Activated CD4-positive, alpha-beta T cell treated with anti-CD3 and anti-CD28 coated beads, Interleukin-2, amount 10 ng/mL, durations not matched to agents 24 days and 14 days (primary cell): Measurements from ENCODE around the gene PRR14L. TPM values are rescaled to one million over a fixed set of nuclear protein-coding genes. Genes with fewer than 3 reads are reported as not detected.
"Not testable (repeated sequence)": the region's sequence is repeated elsewhere in the genome, so short reads cannot be mapped to it uniquely, and the experiment has no call there.

Experiments used
- DNase-seq: peaks from one replicate; pipeline ENCODE4 v3.0.0; 2022
- H3K27ac Mint-ChIP-seq: one replicate; pipeline ENCODE4 v1.8.0; 2022; ENCODE audit warnings: mild to moderate bottlenecking, mixed read lengths
- H3K27me3 Mint-ChIP-seq: one replicate; pipeline ENCODE4 v1.8.0; 2022; ENCODE audit warnings: mixed read lengths
- H3K36me3 Mint-ChIP-seq: one replicate; pipeline ENCODE4 v1.8.0; 2022; ENCODE audit warnings: low read depth, mild to moderate bottlenecking, mixed read lengths
- H3K4me1 Mint-ChIP-seq: one replicate; pipeline ENCODE4 v1.8.0; 2021; ENCODE audit warnings: mixed read lengths
- H3K4me3 Mint-ChIP-seq: one replicate; pipeline ENCODE4 v1.8.0; 2022; ENCODE audit warnings: mild to moderate bottlenecking, moderate library complexity, mixed read lengths
- H3K9me3 Mint-ChIP-seq: one replicate; pipeline ENCODE4 v1.8.0; 2021; ENCODE audit warnings: mixed read lengths
- intact Hi-C: fragments of 100-400 bp; cut with micrococcal nuclease; formaldehyde crosslinking; loops from one replicate; pipeline ENCODE4 v1.15.1; 2023
- total RNA-seq: library from RNA; stranded (reverse); gene quantifications from 2 replicates; pipeline ENCODE4 v1.2.3, GENCODE V29; 2022

The PRR14L gene
- total RNA-seq, 1 donor from 2014 or later = 61.0 TPM

GRCh38 chr22:31732089-31732829 lies 17.7 kb downstream of the PRR14L start:
- Mint-ChIP-seq H3K4me3 (no peak overlapping the region), H3K36me3 (peaks cover 34% of the 10 kb centered on the region), H3K27me3 (no peaks in the 10 kb centered on the region), H3K9me3 (no peaks in the 10 kb centered on the region), H3K27ac (no peak overlapping the region), H3K4me1 (peaks cover 14% of the 10 kb centered on the region)
- no peak for DNase-seq
- intact Hi-C loops = no loop called here

DNA sequence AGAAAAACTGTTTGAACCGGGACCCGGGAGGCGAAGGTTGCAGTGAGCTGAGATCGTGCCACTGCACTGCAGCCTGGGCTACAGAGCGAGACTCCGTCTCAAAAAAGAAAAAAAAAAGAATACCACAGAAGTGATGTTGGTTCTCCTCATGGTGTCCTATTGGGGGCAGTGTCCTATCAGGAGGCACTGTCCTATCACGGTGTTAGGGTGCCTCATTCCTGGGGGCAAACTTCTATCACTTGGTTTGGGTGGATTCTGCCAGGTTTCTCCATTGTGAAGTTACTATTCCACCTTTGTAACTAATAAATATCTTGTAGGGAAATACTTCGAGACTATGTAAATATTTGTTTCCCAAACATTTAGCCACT lies 19.6 kb downstream of the PRR14L start:
- intact Hi-C loops = no loop called here
- Mint-ChIP-seq H3K4me1 (peaks cover 14% of the 10 kb centered on the region), H3K36me3 (peaks cover 30% of the 10 kb centered on the region), H3K27ac (no peak overlapping the region), H3K27me3 (no peaks in the 10 kb centered on the region), H3K9me3 (no peaks in the 10 kb centered on the region), H3K4me3 (no peak overlapping the region)
- DNase-seq = no peak

DNA sequence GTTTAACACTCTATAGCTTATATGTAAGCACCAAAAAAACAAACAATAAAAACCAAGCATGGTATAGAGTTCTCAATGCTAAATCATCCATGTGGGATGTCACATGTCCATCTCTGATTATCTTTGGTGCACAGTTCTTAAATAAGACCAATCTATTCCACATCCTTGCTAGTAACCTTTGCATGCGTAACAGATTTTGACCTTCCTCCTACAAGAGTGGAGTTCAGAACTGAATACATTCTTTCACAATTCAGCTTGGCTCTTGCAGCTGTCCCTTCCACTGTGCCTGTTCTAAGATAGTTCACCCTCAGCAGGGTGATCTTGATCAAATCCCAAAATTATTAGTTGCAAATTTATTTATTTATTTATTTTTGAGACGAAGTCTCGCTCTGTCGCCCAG lies 21.1 kb downstream of the PRR14L start:
- no peak overlapping the region for H3K4me3 Mint-ChIP-seq
- DNase-seq = no peak
- intact Hi-C loops = no loop called here
- H3K27me3 Mint-ChIP-seq = no peaks in the 10 kb centered on the region
- no peak overlapping the region for H3K27ac Mint-ChIP-seq
- peaks cover 29% of the 10 kb centered on the region for H3K36me3 Mint-ChIP-seq
- H3K9me3 Mint-ChIP-seq = no peaks in the 10 kb centered on the region
- H3K4me1 Mint-ChIP-seq = peaks cover 10% of the 10 kb centered on the region

- intact Hi-C loops = no loop called here
- no peak for DNase-seq
- Mint-ChIP-seq H3K27ac (no peak overlapping the region), H3K4me1 (peaks cover 2% of the 10 kb centered on the region), H3K27me3 (no peaks in the 10 kb centered on the region), H3K36me3 (peaks cover 29% of the 10 kb centered on the region), H3K9me3 (no peaks in the 10 kb centered on the region), H3K4me3 (no peak overlapping the region)
Observed at GRCh38 chr22:31726692-31727091, 23.2 kb downstream of the PRR14L start.

DNA sequence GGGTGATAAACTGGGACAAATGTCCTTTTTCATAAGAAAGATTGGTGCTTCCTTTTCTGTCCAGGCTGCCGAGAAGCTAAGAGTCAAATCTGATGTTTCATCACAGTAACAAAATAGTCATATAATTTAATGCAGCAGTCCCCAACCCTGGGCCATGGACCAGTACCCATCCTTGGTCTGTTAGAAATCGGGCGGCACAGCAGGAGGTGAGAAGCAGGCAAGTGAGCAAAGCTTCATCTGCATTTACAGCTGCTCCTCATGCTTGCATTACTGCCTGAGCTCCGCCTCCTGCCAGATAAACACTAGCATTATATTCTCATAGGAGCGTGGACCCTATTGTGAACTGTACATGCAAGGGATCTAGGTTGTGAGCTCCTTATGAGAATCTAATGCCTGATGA lies 26.2 kb downstream of the PRR14L start:
- no peaks in the 10 kb centered on the region for H3K27me3 Mint-ChIP-seq
- DNase-seq = no peak

DNA sequence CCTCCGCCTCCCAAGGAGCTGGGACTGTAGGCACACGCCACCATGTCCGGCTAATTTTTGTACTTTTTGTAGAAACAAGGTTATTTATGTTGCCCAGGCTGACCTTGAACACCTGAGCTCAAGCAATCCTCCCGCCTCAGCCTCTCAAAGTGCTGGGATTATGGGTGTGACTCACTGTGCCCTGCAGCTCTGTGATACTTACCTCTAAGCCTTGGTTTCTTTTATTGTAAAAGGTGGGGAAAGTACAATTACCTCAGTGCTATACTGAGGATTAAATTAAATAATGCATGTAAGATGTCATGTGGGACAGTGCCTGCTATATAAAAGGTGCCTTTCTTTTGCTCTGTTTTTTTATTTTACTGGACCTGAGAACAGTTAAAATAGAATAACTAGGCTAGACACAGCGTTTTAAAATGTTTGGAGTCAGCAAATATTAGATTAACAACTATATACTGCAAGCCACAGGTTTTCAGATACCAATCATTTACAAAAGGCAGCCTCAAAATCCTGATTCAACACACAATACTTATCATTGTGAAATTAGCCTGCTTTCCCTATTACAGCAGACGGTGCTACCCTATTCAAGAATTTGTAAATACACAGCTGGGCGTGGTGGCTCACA lies 30.0 kb downstream of the PRR14L start:
- Mint-ChIP-seq H3K27me3 (no peaks in the 10 kb centered on the region), H3K27ac (no peak overlapping the region), H3K4me3 (no peak overlapping the region), H3K9me3 (no peaks in the 10 kb centered on the region), H3K4me1 (no peaks in the 10 kb centered on the region), H3K36me3 (peaks cover 57% of the 10 kb centered on the region)
- DNase-seq = no peak
- intact Hi-C loops = no loop called here

More for the DNA sequence above, 26.2 kb downstream of the PRR14L start:
- Mint-ChIP-seq H3K9me3 (no peaks in the 10 kb centered on the region), H3K4me1 (peaks cover 2% of the 10 kb centered on the region), H3K27ac (no peak overlapping the region), H3K4me3 (no peak overlapping the region), H3K36me3 (peaks cover 40% of the 10 kb centered on the region)
- intact Hi-C loops = no loop called here

DNA sequence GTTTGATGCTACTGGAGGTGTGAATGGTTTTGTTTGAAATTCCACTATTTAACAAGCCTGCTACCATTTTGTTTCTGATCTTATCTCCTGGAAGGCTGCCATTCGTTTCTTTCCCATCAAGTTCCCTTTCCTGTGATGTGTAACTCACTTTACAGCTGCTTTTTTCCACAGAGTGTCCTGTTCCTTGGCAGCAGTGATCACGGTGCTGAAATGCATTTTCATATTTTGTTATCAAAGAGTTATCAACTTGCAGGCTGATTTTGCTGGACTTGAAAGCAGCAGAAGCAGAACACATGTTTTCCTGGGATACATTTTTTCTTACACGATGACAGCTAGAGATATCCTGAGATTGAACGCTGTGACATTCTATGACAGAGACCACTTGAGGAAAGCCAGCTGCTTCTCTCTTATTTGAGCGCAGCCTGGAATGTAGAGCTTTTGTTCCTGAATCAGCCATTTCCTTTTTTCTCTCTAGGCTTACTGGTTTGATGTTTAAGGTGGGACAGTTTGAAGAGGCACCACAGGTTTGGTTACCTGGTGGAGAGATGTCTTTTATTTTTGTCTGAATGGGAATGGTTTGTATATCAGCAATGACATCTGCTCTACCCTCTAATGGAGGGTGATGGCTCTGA lies 34.7 kb downstream of the PRR14L start:
- H3K9me3 Mint-ChIP-seq = no peaks in the 10 kb centered on the region
- no peaks in the 10 kb centered on the region for H3K4me1 Mint-ChIP-seq
- H3K27ac Mint-ChIP-seq = no peak overlapping the region
- intact Hi-C loops = no loop called here
- peaks cover 66% of the 10 kb centered on the region for H3K36me3 Mint-ChIP-seq
- DNase-seq = no peak
- H3K4me3 Mint-ChIP-seq = no peak overlapping the region
- no peaks in the 10 kb centered on the region for H3K27me3 Mint-ChIP-seq

GRCh38 chr22:31711226-31711625 lies 38.7 kb downstream of the PRR14L start:
- H3K9me3 Mint-ChIP-seq, intact Hi-C loops, DNase-seq, H3K27ac Mint-ChIP-seq, H3K27me3 Mint-ChIP-seq, H3K4me1 Mint-ChIP-seq, H3K4me3 Mint-ChIP-seq: not testable (repeated sequence)
- H3K36me3 Mint-ChIP-seq = peaks cover 50% of the 10 kb centered on the region

DNA sequence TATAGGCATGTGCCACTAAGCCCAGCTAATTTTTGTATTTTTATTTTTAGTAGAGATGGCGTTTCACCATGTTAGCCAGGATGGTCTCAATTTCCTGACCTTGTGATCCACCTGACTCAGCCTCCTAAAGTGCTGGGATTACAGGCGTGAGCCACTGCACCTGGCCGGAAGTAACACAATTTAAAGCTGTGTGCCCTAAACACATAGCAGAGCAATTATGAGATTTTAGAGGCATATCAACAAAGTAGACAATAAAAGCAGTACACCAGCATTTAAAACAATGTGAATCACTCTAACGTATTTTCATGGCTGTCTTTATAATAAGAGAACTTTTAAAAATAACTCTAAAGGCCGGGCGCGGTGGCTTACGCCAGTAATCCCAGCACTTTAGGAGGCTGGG lies 42.4 kb downstream of the PRR14L start:
- H3K36me3 Mint-ChIP-seq = peaks cover 39% of the 10 kb centered on the region
- no peak for DNase-seq
- no peaks in the 10 kb centered on the region for H3K9me3 Mint-ChIP-seq
- intact Hi-C loops = no loop called here
- peaks cover 3% of the 10 kb centered on the region for H3K4me1 Mint-ChIP-seq
- H3K4me3 Mint-ChIP-seq = no peak overlapping the region
- H3K27ac Mint-ChIP-seq = no peak overlapping the region
- H3K27me3 Mint-ChIP-seq = no peaks in the 10 kb centered on the region

DNA sequence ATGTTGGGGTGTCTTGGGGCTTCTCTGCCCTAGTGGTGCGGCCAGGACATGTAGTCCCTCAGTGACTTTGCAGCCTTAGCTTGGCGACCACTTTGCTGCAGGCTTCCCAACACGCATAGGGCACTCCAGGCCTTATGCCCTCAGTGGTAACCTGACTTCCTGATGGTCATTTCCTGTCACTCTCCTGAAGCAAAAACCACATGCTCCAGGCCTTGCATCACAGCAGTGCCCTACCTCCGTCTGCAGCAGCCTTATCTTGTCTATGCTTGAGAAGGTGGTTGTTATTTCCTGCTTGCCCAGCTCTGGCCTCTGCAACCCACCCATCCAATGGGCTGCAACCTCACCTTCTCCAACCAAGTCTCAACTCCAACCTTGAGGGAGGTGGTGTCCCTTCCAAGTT lies 54.5 kb downstream of the PRR14L start:
- Mint-ChIP-seq H3K9me3 (no peaks in the 10 kb centered on the region), H3K4me3 (no peak overlapping the region), H3K4me1 (peaks cover 24% of the 10 kb centered on the region), H3K27me3 (no peaks in the 10 kb centered on the region), H3K27ac (peak overlapping the region; percentile 34), H3K36me3 (peaks cover 54% of the 10 kb centered on the region)
- DNase-seq = no peak
- intact Hi-C loops = no loop called here

GRCh38 chr22:31694046-31694445 lies 55.9 kb downstream of the PRR14L start:
- H3K9me3 Mint-ChIP-seq, intact Hi-C loops, DNase-seq, H3K4me3 Mint-ChIP-seq, H3K27me3 Mint-ChIP-seq, H3K27ac Mint-ChIP-seq: not testable (repeated sequence)
- H3K4me1 Mint-ChIP-seq = peaks cover 24% of the 10 kb centered on the region
- peaks cover 50% of the 10 kb centered on the region for H3K36me3 Mint-ChIP-seq

- Mint-ChIP-seq H3K27me3 (no peaks in the 10 kb centered on the region), H3K36me3 (peaks cover 51% of the 10 kb centered on the region), H3K4me1 (peaks cover 24% of the 10 kb centered on the region), H3K27ac (peak overlapping the region; percentile 85), H3K9me3 (no peaks in the 10 kb centered on the region), H3K4me3 (peak overlapping the region; percentile 52)
- DNase-seq = peak; percentile 78
- intact Hi-C loops = loop anchor here (1.0 kb wide), 1 partner anchor 62 kb away; no protein-coding TSS in a partner anchor
Observed at GRCh38 chr22:31692186-31692886, 57.6 kb downstream of the PRR14L start.

- H3K4me1 Mint-ChIP-seq = peaks cover 22% of the 10 kb centered on the region
- no peak for DNase-seq
- H3K27ac Mint-ChIP-seq = peak overlapping the region; percentile 29
- intact Hi-C loops = no loop called here
- no peaks in the 10 kb centered on the region for H3K9me3 Mint-ChIP-seq
- H3K36me3 Mint-ChIP-seq = peaks cover 52% of the 10 kb centered on the region
- no peak overlapping the region for H3K4me3 Mint-ChIP-seq
- no peaks in the 10 kb centered on the region for H3K27me3 Mint-ChIP-seq
Observed at GRCh38 chr22:31691408-31691807, 58.5 kb downstream of the PRR14L start.
